NCI-H1694 treated with DMSO at 0.1 percent for 48 hours (cell line): Measurements from ENCODE around the gene MGAT4B.

Source experiments
- DNase-seq: peaks from one replicate; lab custom pipeline; 2025; lab: John Stamatoyannopoulos, UW

Gene MGAT4B

DNA sequence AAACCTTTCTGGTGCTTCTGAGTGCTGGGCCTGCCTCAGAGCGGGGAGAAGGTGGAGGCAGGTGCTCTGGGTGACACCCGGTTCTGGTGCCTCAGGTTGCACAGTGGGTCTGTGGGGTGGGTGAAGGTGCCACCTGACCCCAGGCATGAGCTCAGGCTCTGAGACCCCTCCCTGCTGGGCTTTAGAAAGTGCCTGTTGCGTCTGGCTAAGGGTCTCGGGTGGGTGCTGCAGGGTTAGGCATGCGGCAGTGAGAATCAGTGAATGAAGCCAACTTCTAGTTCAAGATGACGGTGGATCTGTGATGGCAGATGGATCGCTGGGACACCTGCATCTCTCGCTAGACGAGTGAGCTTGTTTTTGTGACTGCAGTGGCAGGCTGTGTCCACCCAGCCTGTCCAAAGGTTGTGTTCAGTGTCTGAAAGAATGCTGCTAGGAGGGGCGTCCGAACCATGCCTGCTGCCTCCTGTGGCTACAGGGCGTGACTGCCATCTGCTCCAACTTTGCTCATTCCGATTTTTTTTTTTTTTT, 19.1 kb upstream of the MGAT4B start:
- no peak for DNase-seq

DNA sequence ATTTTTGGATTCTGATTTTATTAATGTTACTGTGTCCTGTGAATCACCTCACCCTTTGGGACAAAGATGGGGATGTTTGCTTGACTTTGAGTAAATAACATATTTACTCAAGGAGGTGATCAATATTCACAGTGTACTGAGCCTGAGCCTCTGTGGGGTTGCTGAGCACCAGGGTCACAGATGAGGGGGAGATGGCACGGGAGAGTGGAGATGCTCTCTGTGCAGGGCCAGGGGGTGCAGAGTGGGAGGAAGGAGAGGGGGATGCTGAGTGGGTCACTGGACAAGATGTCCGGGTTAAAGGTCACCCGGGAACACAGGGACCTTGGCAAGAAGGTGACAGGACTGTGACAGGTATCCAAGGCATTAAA, 18.1 kb upstream of the MGAT4B start:
- DNase-seq = no peak

DNA sequence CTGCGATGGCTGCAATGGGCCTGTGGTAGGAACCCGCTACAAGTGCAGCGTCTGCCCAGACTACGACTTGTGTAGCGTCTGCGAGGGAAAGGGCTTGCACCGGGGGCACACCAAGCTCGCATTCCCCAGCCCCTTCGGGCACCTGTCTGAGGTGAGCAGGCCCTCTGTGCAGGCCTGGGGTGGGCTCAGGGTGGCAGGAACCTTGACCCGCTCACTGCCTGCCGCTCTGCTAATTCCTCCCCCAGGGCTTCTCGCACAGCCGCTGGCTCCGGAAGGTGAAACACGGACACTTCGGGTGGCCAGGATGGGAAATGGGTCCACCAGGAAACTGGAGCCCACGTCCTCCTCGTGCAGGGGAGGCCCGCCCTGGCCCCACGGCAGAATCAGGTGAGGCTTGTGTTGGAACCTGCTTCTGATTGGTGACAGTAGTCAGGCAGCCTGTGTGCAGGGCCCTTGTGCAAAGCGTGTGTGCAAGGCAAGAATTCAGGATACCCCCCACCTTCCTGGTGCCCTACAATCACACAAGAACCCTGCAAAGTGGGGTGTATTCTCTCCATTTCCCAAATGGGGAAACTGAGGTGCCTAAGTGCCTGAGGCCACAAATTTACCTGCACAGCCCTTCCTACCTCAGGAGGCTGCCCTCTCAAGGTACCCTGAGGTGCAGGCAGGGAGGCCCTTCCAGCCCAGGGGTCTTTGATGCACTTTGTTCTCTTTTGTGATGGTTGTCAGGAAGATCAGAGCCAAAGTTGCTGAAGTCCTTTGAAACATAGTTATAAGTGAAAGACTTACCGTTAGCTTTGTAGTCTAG, 17.5 kb upstream of the MGAT4B start:
- no peak for DNase-seq

DNA sequence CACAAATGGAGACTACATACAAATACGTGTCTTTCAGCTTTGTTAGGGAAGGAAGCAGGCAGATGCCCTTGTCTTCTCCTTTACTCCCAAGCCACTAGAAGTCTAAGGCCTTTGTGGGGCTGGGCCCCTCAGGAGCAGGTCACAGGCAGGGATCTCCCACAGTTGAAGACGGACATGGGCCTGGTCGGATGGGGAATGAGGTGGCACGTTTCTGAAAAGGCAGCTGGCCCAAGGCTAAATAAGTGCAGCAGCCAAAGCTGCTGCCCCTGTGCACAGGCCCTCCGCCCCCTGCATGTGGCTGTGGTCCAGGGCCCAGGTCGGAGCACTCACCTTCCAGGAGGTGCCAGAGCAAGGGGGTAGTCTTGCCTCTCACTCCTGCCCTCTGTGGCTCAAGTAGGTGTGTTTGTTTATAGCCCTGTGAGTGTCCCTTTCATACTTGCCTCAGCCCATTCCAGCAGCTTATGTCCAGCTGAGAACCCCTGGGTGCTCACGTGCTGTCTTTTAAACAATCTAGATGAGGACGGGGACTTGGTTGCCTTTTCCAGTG, 15.9 kb upstream of the MGAT4B start:
- DNase-seq = no peak

DNA sequence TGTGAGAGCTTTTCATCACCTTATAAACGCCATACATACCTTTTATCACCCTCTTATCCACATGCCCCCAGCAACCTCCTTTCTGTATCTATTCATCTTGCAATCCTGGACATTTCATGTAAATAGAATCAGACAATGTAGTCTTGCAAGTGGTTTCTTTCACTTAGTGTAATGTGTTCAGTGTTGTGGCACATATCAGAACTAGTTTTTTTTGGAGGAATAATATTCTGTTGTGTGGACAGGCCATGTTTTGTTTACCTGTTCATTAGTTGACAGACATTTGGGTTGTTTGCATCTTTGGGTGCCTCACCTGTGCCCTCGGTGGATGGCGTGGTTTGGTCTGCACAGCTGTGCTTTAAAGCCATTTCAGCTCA, 15.4 kb upstream of the MGAT4B start:
- no peak for DNase-seq

DNA sequence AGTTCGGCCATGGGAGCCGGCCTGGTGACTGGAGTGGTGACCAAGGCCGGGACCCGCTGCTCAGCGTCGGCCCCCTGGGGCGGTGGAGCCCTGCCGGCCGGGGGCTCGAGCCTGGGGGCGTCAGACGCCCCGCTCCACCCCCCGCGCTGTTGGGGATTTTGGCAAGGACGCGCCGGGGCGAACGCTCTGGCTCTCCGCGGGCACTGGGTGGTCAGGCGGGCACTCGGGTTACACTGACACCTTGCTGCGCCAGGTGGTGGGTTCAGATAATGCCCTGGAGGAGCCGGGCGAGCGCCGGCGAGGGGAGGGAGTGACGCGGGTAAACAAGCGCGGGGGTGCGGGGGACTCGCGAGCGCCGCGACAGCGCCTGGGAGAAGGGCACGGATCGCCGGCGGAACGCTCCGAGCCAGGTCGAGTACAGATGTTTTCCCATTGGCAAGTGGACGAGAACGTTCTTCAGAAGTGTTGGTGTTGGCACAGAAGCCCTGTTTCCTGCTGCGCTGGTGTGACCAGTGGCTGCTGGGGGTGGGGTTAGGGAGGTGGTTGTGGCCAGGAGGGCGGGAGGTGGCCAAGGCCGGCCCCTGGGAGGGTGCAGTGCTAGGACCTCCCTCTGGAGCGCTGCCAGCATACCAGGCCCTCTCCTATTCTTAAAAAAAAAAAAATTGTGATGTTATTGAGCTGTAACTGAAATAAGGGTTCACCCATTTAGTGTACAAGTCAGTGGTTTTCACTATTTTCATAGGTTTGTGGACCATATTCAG, 14.8 kb upstream of the MGAT4B start:
- DNase-seq = peak; percentile 26

DNA sequence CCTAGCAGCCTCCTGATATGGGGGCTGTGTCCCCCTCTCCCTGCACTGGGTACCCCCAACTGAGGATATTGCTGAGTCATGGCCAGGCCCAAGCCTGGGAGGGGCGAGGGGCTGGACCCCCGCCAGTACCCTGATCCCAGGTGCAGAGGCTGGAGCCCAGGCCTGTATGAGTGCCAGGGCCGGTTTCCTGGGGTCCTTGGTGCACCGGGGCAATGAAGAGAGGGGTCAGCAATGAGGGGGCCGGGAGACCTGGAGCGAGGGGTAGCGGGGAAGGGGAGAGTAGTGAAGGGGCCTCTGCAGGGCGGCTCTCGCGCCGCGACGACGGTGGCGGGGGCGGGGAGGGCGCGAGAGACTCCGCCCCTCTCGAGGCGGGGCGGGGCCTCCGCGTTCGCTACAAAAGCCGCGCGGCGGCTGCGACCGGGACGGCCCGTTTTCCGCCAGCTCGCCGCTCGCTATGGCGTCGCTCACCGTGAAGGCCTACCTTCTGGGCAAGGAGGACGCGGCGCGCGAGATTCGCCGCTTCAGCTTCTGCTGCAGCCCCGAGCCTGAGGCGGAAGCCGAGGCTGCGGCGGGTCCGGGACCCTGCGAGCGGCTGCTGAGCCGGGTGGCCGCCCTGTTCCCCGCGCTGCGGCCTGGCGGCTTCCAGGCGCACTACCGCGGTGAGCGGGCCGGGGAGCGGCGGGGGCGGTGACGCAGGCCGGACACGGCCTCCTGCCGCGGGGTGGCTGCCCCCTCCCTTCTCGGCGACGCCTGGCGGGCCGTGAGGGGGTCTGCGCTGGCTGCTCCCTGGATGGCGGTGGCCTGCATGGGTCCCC, 14.0 kb upstream of the MGAT4B start, which contains the start of gene SQSTM1:
TSS of gene SQSTM1 (plus strand) at position 423 of the 815 bp plus-strand sequence. CDS start at position 455, 32 bp downstream.
- DNase-seq = no peak

DNA sequence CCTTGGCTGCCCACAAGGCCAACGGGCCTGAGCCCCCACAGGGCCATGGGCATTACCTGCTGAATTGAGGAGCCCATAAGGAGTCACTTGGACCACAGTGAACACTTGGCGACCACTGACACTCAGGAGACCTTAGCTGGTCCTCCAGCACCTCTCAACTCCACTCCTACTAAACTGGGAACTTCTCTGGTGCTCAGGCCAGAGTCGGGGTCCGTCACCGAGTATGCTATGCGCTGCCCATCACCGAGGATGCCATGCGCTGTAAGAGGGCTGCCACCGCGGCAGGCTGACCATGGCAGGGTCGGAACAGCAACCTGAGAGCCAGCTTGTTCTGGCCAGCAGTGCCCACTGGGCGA, 13.4 kb upstream of the MGAT4B start:
- DNase-seq = no peak

DNA sequence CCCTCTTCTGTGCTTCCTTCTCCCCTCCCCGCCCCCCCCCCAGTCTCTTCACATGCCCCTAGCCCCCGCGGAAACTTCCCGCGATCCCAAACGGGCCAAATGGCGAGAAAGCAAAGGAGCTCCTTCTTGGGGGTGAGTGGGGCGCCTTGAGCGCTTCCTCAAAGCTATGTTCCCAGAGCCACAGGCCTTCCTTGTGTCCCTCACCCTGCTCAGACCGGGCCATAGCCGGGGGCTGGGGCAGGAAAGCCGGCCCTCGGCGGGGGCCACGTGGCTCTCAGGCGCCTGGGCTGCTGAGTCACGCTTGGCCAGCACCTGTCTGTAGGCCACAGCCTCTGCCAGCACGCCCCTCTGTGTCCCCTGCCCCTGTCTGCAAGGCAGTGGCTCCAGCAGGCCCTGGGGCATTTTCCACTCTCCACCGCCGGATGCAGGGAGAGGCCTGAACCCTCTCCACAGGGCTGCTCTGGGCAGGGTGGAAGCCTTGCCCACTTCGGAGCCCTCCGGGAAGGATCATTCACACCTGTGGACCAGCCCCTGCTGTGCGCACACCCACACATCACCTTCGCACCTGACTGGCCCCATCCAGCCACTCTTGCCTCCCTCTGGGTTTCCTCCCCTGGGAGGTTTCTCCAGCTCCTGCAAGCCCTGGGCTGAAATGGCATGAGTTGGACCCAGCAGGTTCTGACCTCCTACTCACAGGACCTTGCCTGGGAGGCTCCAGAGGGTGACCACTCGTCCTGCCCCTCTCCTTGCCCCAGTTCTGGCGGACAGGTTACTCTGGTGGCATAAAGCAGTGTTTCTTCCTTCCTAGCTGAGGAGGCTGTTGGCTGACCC, 12.8 kb upstream of the MGAT4B start:
- no peak for DNase-seq

DNA sequence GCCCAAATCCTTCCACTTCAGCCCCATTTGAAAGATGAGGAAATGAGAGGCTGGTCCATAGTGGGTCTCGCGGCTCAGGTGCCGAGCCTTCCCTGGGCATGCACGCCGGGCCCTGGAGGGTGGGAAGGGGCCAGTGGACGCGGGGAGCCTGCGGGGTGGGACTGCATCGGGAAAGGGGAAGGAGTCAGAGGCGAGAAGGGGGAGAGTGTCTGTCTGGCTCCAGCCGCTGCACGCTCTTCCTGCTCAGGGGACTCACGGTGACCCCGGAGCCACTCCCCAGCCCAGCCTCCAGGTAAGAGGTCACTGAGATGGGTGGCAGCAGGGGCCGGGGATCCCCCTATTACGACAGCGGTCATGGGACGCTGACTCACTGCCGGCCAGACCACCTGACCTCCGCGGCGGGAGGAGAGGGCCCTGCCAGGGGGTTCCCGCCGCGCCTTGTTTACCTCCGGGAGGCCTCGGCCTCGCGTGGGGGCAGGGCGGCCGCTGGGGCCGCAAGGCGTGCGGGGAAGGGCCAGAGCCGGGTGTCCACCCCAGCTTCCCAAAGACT, 12.2 kb upstream of the MGAT4B start:
- DNase-seq = no peak

DNA sequence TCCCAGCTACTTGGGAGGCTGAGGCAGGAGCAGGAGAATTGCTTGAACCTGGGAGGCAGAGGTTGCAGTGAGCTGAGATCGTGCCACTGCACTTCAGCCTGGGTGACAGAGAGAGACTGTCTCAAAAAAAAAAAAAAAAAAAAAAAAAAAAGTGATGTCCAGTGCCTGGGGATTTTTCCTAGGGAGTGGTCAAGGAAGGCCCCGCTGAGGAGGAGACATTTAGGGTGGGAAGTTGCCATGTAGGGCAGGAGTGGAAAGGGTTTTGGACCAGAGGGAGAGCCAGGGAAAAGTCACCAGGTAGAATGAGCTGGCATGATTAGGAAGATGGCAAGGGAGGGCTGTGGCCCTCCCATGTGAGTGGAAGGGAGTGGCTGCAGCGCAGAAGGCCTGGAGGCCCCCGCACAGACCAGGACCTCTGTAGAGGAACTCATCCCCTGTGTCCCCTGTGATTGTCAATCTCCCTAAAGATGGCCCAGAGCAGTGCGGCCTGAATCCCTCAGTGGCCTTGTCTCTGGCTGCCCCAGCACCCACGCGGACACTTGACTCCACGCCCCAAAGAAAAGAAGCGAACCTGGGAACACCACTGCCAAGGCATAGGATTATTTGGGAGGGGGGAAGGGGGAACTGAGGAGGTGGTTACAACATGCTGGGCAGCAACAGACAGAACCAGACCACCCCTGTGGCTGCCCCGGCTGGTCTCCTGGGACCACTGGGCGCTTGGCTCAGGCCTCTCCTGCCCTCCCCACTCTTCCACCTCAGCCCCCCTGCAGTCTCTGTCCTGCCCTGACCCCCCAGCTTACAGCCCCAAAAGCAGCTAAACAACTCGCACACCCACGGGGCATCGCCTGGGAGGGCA, 11.5 kb upstream of the MGAT4B start:
- no peak for DNase-seq

DNA sequence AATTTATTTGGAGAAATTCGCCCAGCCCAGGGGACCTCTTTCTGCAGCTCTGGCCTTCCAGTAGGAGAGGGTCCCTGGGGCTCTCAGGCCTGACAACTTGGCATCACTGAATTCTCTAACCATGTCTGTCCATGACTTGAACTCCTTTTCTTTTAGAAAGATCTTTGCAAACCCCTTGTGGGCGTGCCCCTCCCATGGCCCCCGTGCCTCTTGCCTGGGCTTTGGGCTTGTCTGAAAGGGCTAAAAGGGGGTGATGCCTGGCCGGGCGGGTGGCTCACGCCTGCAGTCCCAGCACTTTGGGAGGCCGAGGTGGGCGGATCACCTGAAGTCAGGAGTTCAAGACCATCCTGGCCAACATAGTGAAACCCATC, 10.8 kb upstream of the MGAT4B start:
- DNase-seq = no peak

DNA sequence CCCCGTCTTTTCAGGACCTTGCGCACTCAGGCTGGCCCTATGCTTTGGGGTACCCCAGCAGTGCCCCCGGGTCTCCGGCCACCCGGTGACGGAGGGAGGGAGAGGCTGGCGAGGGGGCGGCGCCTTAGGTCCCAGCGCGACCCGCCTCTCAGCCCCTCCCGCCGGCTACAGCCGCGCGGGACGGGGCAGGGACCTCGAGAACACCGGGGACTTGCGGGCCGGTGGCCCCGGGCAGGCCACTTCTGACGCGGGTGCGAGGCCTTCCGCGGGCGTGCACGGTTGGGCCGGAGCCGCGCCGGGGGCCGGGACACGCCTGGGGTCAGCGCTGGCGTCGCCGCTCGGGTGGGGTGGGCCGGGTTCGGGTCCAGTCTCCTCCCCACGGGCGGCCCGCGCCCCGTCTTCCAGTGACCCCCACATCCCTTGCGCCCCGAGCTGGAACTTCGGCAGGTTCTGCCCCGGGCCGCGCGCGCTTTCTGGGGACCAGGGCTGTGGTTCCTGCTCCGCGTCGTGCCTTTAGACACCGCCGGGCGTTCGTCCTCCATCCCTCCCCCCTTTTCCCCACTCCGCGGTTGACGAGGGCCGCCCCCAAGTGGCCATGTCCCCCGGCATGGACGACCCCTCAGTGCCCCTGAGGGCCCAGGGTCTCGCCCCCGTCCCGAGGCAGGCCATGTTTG, 10.3 kb upstream of the MGAT4B start:
- no peak for DNase-seq

DNA sequence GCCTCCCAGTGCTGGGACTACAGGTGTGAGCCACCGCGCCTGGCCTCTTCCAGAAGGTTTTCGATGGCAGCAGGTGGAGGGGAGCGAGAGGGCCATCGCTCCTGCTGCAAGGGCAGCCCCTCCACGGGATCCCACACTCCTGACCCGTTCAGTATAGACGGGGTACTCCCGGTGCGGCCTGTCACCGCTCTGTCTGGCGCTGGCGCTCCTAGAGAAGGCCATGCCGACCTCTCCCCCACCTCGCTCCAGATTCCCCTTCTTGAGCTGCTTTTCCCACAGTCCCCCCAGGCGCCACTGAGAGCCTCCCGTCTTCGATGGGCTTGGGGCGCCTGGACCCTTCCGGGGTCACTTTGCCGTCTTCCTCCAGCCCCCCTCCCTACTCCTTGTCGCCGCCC, 9.7 kb upstream of the MGAT4B start:
- DNase-seq = no peak

DNA sequence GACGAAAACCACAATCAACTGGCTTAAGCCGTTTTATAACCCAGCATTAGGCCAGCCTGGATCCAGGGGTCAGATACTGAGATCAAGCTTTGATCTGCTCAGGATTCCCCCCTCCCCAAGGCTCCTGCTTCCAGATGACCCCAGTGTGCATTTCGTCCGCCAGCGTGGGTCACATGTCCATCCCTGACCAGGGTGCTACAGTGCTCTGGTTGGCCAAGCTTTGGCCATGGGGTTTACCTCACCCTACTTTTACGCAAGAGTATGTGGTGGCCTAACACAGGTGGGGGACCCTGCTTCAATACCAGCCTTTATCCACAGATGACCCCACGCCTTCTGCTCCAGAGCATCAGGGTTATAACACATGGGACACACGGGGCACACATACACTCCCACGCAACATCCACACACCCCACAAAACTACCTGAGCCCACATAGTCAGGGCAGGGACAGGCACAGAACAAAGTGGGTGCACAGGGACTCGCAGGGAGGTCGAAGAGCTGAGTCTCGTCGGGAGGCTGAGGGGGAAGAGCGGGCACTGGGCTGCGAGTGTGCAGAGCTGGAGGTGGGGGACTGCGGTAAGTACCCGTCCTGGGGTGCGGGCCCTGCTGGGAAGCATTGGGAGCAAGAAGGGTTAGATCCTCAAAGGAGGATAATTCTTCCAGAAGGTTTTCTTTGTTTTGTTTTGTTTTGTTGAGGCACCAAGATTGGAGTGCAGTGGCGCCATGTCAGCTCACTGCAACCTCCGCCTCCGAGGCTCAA, 9.0 kb upstream of the MGAT4B start:
- DNase-seq = no peak

DNA sequence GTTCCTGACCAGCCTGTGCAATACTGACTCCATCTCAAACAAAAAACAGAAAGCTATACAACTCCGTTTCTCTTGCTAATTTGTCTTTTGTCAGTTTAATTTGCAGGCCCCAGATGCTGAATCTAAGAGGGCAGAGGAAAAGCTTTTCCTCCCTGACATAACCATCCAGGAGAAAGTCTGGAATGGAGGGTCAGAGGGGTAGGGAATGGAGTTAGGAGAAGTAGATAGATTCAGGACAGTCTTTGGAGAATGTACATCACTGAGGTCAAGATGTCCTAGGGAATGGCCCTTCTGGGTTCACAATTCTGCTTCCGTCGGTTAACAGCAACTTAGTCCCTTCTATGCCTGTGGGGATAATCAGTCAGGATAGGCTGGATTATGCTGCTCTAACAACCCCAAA, 7.4 kb upstream of the MGAT4B start:
- DNase-seq = no peak

DNA sequence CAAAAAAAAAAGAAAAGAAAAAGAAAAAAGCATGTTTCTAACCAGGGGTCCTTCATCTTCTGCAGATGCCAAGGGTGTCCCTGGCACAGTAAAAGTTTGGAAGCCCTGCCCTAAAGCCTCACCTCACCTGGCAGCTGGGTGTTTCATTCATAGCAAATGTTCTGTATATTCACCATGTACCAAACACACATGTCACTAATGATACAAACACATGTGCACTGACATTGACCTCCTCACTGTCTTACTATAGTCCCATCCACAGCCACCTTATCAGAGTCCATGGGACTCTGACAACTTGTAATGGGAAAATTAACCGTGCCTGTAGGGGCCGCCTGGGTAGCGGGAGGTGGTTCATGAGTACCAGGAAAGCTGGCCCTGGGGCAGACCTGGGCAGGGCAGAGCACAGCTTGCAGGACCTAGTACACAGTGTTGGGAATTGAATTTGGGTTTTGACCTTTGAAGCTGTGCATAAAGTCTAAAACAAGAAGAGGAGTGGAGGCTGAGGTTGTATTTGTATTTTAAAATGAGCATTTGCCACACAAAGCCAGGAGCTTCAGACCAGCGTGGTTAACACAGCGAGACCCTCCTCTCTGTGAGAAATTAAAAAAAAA, 6.4 kb upstream of the MGAT4B start:
- DNase-seq = no peak

DNA sequence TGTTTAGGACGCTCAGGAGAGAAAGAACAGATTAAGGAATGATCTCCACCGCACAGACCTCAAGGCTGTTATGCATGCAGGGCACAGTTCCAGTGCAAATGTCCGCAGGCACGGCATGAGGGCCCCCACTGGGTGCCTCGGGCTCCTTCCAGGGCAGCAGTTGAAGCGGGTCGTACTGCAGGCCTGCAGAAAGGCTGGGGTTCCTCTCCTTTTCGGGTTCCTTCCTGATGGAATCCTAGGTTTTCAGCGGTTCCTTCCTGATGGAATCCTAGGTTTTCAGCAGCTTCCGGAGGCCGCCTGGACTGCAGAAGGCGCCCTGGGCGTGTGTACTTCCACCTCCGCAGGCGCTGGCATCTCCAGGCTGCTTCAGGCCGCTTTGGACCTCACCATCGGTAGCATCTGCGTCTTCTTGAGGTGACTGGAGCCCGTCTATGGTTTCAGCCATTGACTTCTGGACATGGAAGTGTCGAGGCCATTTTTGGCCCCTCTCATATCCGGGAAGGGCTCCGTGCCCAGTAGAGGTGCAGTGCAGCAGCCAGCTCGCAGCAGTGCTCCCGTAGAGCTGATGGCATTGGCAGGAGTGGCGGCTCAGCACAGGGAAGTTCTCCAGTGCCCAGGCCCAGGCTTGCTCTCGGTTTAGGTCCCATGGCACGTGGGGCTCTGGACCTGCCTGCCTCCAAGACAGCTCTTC, 5.6 kb upstream of the MGAT4B start:
- no peak for DNase-seq
